HUES48 (cell line): ENCODE measurements around the gene ZNF117.
"Not testable (repeated sequence)": the region's sequence is repeated elsewhere in the genome, so short reads cannot be mapped to it uniquely, and the experiment has no call there.

Experiments used
- H3K27ac ChIP-seq: one replicate; pipeline ENCODE4 v1.7.0; 2013; ENCODE audit warnings: low read depth, low read length, inconsistent platforms
- H3K27me3 ChIP-seq: 2 replicates; pipeline ENCODE4 v1.6.1; 2013; ENCODE audit warnings: mild to moderate bottlenecking, low read length; ENCODE audit not compliant: control insufficient read depth, insufficient read depth
- H3K36me3 ChIP-seq: 2 replicates; pipeline ENCODE4 v1.6.1; 2013; ENCODE audit warnings: low read length; ENCODE audit not compliant: control insufficient read depth, insufficient read depth
- H3K4me1 ChIP-seq: 2 replicates; pipeline ENCODE4 v1.6.1; 2013; ENCODE audit warnings: mild to moderate bottlenecking, low read length; ENCODE audit not compliant: control insufficient read depth, insufficient read depth
- H3K4me3 ChIP-seq: 2 replicates; pipeline ENCODE4 v1.5.1; 2013; ENCODE audit warnings: mild to moderate bottlenecking, low read depth, low read length
- H3K9ac ChIP-seq: 2 replicates; pipeline ENCODE4 v1.6.1; 2013; ENCODE audit warnings: mild to moderate bottlenecking, low read depth, low read length, moderate library complexity
- H3K9me3 ChIP-seq: 2 replicates; pipeline ENCODE4 v1.6.1; 2013; ENCODE audit warnings: low read length; ENCODE audit not compliant: control insufficient read depth, insufficient read depth

Gene ZNF117

DNA sequence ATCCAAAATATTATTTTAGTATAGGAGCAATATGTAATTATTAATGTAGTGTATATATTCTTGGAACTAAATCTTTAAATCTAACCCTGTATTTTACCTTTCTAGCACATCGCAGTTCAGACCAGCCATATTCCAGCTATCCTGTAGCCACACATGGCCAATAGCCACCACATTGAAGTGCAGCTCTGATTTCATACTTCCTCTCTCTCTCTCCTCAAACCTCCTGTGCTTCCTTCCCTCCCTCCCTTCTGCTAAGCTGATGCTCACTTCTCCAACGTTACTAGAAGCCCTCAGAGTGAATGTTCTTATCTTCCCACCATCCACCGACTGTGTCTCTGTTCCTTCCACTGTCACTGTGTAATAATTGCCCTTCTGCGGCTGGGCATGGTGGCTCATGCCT lies 16.2 kb upstream of the ZNF117 start:
- H3K27me3 ChIP-seq, H3K9me3 ChIP-seq, H3K4me1 ChIP-seq, H3K9ac ChIP-seq, H3K4me3 ChIP-seq, H3K36me3 ChIP-seq: not testable (repeated sequence)
- peak overlapping the region; percentile 92 for H3K27ac ChIP-seq

GRCh38 chr7:65006094-65006992 lies 15.5 kb upstream of the ZNF117 start, which contains the start of gene ERV3-1:
ERV3-1 (minus strand) TSS chr7:65006687; CDS start chr7:64993026, 13,661 bp downstream.
- no peaks in the 10 kb centered on the region for H3K27me3 ChIP-seq
- H3K9ac ChIP-seq: peak within 1 kb of the TSS; percentile 97
- H3K4me1 ChIP-seq: peaks cover 7% of the 10 kb centered on the region; the same call in 1 of the 2 replicates
- H3K36me3 ChIP-seq: peaks cover 8% of the 10 kb centered on the region; the same call in 1 of the 2 replicates
- peak within 1 kb of the TSS; percentile 97 for H3K4me3 ChIP-seq
- H3K27ac ChIP-seq: peak within 1 kb of the TSS; percentile 92
- H3K9me3 ChIP-seq: no peaks in the 10 kb centered on the region

DNA sequence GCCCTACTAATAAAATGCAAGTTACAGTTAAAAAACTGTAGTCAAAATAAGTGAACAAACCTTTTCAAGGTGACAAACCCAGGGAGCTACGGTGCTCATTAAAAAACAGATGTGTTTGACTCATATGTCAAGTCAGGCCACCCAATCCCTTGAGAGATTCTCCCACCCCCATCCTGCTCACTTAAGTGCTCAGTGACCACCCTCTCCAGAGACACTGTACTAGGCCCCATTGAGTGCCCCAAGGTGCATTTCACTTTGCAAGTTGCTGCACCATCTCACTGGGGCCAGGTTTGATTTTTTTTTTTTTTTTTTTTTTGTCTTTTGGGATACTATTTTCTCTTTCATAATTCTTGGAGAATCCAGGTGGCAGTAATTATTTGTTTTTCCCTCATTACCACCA lies 13.7 kb upstream of the ZNF117 start:
- H3K36me3 ChIP-seq: peaks cover 14% of the 10 kb centered on the region; the same call in 1 of the 2 replicates

GRCh38 chr7:65002972-65003585 lies 12.2 kb upstream of the ZNF117 start:
- Histone ChIP-seq H3K36me3 (peaks cover 18% of the 10 kb centered on the region; the same call in 1 of the 2 replicates), H3K4me3 (no peak overlapping the region), H3K27ac (no peak overlapping the region), H3K27me3 (no peaks in the 10 kb centered on the region), H3K9ac (no peak overlapping the region), H3K4me1 (peaks cover 7% of the 10 kb centered on the region; the same call in 1 of the 2 replicates), H3K9me3 (peaks cover 13% of the 10 kb centered on the region)

More for the DNA sequence above, 13.7 kb upstream of the ZNF117 start:
- Histone ChIP-seq H3K4me1 (peaks cover 7% of the 10 kb centered on the region; the same call in 1 of the 2 replicates), H3K27me3 (no peaks in the 10 kb centered on the region), H3K4me3 (peak overlapping the region; percentile 14; the same call in 1 of the 2 replicates), H3K9me3 (peaks cover 9% of the 10 kb centered on the region; the same call in 1 of the 2 replicates), H3K27ac (no peak overlapping the region), H3K9ac (no peak overlapping the region)

DNA sequence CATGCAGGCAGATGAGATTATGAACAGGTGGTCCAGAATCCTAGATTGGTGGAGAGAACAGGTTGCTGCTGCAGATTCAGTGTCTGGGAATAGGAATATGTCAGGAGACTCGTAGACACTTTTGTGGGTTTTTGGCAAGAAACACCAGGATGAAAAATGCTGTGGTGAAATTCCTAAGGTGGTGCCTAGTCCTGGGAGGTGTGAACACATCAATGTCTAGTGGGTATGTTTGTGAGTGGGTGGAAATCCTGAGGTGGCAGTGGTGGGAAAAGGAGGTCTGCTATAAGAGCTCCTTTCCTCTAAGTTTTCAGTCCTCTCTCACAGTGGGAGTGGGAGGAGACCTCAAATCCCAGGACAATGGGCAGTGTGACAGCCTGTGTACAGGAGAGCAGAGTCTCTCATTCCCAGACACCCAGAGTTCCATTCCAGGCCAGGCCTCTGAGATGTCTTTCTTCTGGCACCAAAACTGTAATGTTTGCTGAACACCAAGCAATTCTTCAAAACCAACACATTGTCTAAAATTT lies 10.5 kb upstream of the ZNF117 start:
- peaks cover 9% of the 10 kb centered on the region; the same call in 1 of the 2 replicates for H3K4me1 ChIP-seq
- no peak overlapping the region for H3K9ac ChIP-seq
- no peak overlapping the region for H3K4me3 ChIP-seq
- H3K27ac ChIP-seq: no peak overlapping the region
- peaks cover 13% of the 10 kb centered on the region for H3K9me3 ChIP-seq
- H3K27me3 ChIP-seq: no peaks in the 10 kb centered on the region
- peaks cover 18% of the 10 kb centered on the region; the same call in 1 of the 2 replicates for H3K36me3 ChIP-seq

DNA sequence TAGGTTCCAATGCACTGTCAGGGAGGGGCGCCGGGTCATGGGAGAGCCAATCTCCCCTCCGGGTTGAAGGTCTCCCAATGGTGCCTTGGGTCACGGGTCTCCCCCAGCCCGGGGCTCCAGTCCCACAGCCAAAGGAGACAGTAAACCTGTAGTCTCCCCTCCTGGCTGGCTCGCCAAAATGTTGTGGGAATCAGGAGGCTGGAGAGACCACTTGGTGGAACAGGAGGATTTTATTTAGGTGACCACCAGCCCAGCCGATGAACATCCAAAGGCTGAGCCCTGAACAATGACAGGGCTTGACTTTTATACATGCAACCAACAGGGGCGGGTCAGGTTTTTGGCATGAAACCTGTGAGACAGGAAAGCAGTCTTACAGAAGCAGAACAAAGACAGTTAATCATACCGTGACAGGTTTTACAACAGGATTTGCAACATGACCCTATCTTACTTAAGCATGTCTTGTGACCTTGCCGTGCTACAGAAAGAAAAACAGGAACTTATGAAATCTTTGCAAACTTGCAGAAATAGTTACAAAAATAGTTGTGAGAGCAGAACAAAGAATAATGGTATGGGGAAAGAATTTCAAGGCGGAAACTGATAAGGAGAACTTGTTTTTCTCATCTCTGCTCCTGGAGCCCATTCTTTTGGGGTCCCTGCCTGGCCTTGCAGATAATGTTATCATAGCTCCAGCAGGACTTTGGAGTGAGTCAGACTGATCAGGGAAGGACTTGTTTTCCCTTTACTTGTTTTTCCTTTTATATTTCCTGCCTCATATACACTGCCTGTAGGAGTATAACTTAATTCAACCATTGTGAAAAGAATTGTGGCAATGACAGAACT lies 8.5 kb upstream of the ZNF117 start:
- H3K27ac ChIP-seq: peak overlapping the region; percentile 62
- peaks cover 28% of the 10 kb centered on the region for H3K9me3 ChIP-seq
- no peaks in the 10 kb centered on the region for H3K27me3 ChIP-seq
- H3K4me1 ChIP-seq: 0 out of 2 replicates have a peak, but pooled peaks cover 2% of the 10 kb centered on the region
- H3K9ac ChIP-seq: no peak overlapping the region
- H3K4me3 ChIP-seq: no peak overlapping the region
- H3K36me3 ChIP-seq: peaks cover 17% of the 10 kb centered on the region; the same call in 1 of the 2 replicates

- Histone ChIP-seq H3K36me3 (peaks cover 16% of the 10 kb centered on the region; the same call in 1 of the 2 replicates), H3K9me3 (peaks cover 32% of the 10 kb centered on the region), H3K4me3 (no peak overlapping the region)
These were observed 8.0 kb upstream of the ZNF117 start for GRCh38 chr7:64998865-64999164.

DNA sequence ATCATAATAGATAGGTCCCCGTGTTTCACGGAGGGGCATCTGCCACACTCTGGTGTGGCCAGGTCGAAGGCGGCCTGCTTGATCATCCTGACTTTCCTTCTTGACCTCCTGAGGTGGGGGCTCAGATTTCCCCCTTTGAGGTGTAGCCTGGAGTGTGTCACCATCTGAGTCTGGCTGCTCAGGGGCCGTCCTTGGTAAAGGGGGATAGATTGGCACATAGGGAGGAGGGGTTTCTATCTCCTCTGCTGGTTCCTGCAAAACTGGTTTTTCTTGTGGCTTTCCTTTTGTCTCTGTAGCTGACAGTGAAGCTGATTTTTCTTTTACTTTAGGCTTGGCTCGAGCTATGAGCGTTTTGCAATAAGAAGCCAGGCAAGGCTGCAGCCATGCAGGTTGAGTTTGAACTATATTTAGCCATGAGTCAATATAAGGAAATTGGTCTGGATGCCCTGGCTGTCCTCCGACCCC lies 7.1 kb upstream of the ZNF117 start:
- Histone ChIP-seq H3K27ac (no peak overlapping the region), H3K9ac (no peak overlapping the region), H3K9me3 (peaks cover 40% of the 10 kb centered on the region), H3K27me3 (no peaks in the 10 kb centered on the region), H3K4me3 (no peak overlapping the region), H3K4me1 (0 out of 2 replicates have a peak, but pooled peaks cover 2% of the 10 kb centered on the region), H3K36me3 (peaks cover 17% of the 10 kb centered on the region; the same call in 1 of the 2 replicates)

More at GRCh38 chr7:64998865-64999164, 8.0 kb upstream of the ZNF117 start:
- H3K27ac ChIP-seq: peak overlapping the region; percentile 62
- 0 out of 2 replicates have a peak, but pooled peaks cover 2% of the 10 kb centered on the region for H3K4me1 ChIP-seq
- H3K27me3 ChIP-seq: no peaks in the 10 kb centered on the region
- no peak overlapping the region for H3K9ac ChIP-seq

DNA sequence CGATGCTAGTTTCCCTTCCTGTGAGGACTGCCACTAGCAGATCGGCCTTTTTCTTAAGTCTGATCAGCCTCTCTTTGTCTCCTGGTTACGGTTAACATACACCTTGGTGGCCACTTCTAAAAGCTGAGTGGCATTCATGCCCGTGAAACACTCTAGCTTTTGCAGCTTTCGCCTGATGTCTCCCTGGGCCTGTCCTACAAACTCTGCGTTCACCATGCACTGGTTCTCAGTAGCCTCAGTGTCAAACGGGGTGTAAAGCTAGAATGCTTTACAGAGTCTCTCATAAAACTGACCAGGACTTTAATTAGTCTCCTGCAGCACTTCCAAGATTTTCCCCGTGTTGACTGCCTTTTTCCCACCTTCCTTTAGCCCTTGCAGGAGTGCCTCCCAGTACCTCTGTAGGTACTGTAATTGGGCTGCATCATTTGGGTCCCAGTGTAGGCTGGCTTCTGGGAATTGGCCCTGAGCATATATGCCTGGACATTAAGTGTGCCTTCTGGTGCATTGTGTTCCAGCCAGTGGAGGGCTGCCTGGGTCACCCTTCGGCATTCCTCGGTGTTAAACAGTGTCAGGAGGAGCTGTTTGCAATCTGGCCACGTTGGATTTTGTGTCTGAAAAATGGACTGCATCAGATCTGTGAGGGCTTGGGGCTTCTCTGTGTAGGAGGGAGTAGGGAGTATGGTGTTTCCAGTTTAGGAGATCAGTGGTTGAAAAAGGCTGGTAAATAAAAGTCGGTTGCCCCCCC lies 6.5 kb upstream of the ZNF117 start:
- no peak overlapping the region for H3K27ac ChIP-seq
- no peaks in the 10 kb centered on the region for H3K27me3 ChIP-seq
- H3K36me3 ChIP-seq: peaks cover 15% of the 10 kb centered on the region; the same call in 1 of the 2 replicates
- H3K9ac ChIP-seq: no peak overlapping the region
- 0 out of 2 replicates have a peak, but pooled peaks cover 2% of the 10 kb centered on the region for H3K4me1 ChIP-seq
- no peak overlapping the region for H3K4me3 ChIP-seq
- H3K9me3 ChIP-seq: peaks cover 46% of the 10 kb centered on the region
